COLO668 (cell line): ENCODE measurements around the gene HOXD3.
A peak's percentile ranks its signal among the peaks of the same experiment; 100 is the strongest.

Experiments
- DNase-seq: peaks from one replicate; lab custom pipeline; 2025; ENCODE audit not compliant: unreplicated experiment; lab: John Stamatoyannopoulos, UW

HOXD3 gene

DNA sequence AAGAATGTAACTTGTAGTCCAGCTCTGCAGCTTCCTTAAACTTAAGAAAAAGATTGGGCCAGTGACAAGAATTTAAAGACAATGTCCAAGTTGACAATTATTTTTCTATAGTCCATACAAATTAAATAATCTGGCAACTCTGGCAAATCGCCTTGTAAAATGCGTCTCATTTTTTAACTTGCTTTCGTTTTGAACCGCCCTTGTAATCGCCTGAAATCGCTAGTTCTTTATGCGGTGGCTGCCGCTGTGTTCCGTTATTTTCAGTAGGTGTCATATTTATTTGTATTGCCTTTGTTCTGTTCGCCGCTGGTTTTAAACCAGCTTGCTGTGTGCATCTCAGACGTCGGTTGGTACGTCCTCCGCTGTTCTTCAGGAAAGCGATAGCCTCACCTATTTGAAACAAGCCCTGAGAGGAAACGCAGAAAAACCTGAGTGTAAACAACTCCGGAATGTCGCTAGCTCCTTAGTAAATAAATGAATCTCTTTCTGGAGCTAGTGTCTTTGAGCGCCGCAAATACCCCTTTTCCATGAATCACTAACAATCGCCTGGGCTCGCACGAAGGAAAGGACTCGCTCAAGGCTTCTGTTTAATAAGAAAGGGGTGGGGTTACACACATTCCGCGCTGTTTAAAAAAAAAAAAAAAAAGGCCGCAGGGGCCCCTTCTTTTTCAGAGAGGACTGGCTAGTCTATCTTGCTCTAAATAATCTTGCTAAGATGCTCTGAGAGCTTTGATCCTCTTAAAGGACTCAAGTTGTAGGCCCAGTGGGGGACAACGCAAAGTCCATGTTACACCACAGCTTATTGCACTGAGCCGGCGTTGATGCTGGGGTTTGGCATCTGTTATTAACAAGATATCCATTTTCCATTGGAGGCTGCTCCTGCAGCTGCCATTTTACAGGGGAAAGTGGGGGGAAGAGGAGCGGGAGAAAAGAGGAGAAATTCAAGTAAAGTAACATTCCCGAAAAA lies 24.6 kb upstream of the HOXD3 start:
- DNase-seq = no peak

- DNase-seq = no peak
Observed at GRCh38 chr2:176133389-176133788, 23.7 kb upstream of the HOXD3 start.

DNA sequence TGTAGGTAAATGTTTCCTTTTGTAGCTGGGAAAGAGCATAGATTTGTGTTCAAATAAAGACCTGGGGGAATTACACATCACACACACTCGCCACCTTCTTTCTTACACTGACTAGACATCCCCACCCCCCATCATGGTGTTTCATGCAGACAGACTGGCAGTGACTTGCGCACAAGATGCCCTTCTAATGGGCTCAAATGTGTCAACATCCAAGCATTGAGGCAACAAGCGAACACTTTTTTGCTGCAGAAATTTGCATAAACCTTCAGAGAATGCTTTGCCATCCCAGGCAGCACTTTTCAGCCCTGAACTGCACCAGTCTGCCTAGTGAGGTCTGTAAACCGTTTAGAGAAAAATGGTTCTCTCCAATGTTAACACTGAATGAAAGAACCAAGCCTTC lies 23.1 kb upstream of the HOXD3 start:
- DNase-seq = no peak

- no peak for DNase-seq
Observed at GRCh38 chr2:176135035-176135440, 22.1 kb upstream of the HOXD3 start.

- DNase-seq = peak; percentile 40
Observed at GRCh38 chr2:176136374-176137251, 20.5 kb upstream of the HOXD3 start.

- peak; percentile 13 for DNase-seq
Observed at GRCh38 chr2:176137252-176137580, 19.9 kb upstream of the HOXD3 start.

- no peak for DNase-seq
Observed at GRCh38 chr2:176137906-176138305, 19.2 kb upstream of the HOXD3 start.

GRCh38 chr2:176138526-176138922 lies 18.6 kb upstream of the HOXD3 start:
- no peak for DNase-seq

DNA sequence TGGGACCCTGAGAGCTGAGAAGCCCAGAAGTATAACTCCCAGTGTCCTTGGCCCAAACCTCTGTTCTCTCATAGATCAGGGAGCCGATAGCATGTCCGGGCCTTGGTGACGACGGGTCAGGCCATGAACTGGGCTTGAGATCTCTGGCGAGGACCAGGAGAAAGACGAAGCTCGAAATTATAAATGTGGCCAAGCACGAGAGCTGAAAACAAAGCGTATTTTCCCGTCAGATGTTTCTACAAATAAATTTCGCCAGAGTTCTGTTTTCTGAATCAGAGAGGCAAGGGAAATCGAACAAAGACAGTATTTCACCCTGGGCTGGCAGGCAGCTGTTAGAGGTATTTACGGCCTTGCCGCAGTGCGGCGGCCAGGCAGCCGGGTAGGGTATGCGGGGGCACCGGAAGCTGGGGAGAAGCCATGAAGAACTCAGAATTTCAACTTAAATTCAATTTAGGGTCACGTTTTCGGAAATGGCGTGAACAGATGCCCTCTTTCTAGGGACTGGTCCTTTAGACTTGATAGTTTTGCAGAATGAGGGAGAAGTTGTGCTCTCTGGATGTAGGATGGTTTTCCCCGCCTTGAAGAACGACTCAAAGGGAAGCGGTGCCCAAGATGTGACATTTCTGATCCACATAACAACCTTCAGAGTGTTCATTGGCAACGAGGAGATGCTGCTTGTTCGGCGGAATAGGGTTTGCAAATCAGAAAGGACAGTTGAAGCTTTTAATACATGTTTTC lies 18.0 kb upstream of the HOXD3 start:
- peak; percentile 22 for DNase-seq

DNA sequence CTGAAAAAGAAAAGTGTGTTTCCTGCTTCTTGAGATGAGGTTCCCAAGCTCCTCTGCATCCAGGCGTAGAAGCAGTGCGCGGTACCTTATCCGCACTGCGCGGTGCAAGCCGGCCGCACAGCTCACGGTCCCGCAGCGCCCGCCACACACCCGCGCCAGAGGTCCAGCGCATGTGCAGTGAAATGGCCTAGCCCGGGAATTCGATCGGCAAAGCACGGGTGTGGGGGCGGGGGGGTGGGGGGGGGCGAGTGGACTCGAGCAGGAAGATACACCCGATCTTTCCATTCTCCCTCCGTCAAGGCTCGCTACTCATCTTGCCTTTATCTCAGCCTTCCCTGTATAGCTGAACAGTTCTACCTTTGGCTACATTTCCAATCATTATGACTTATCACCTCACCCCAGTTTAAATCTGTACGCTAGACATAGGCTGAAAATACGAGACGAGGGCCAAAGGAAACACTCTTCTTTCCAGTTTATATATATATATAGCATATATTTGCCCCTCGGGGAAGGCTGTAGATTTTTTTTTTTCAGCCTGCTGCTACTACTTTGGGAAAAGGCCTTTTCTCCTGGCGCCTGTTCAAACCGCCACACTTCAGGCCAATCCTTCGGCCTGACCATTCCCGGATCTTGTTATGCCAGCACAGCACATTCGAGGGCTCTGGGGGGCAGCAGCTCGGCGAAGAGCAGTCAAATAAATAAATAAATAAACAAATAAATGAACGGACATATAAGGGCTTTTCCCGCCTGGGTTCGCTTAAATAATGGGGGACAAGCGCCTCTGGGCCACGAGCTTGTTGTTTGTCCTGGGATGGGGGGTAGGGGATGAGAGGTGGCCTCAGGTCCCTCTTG lies 17.2 kb upstream of the HOXD3 start:
- DNase-seq = peak; percentile 32

GRCh38 chr2:176140513-176141317 lies 16.4 kb upstream of the HOXD3 start:
- DNase-seq = peak; percentile 89

- no peak for DNase-seq
Observed at GRCh38 chr2:176142281-176142680, 14.8 kb upstream of the HOXD3 start.

GRCh38 chr2:176145085-176145969 lies 11.8 kb upstream of the HOXD3 start:
- DNase-seq = no peak

GRCh38 chr2:176146101-176146500 lies 11.0 kb upstream of the HOXD3 start:
- no peak for DNase-seq

DNA sequence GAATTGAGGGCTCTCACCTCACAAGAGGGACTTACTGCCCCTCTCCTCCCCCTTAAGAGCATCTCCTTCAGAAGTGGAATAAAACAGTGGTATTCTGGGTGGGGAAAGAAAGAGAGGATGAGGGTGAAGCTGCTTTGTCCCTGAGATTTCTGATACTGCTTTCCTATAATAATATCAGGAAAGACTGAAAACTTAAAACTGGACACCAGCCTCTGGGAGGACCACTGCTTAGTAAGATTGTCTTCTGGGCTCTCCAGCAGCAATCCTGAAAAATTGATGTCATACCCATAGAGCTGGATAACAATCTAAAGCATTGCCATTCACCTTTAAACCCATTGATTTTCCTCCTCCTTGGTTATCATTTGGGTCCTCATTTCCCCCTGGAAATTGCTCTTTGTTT lies 10.5 kb upstream of the HOXD3 start:
- DNase-seq = no peak

- DNase-seq = no peak
Observed at GRCh38 chr2:176147210-176147799, 9.8 kb upstream of the HOXD3 start.

- no peak for DNase-seq
Observed at GRCh38 chr2:176147800-176148496, 9.2 kb upstream of the HOXD3 start.
